Hepatocyte (in vitro differentiated cells): ENCODE results near the gene FOXO6. TPM values are rescaled to one million over a fixed set of nuclear protein-coding genes. Genes with fewer than 3 reads are reported as not detected.

Experiments used
- DNase-seq: peaks from one replicate; pipeline ENCODE4 v3.0.0-alpha.2; 2016; ENCODE audit warnings: low spot score
- H2AFZ ChIP-seq: fragments of 200-600 bp; sonication (generic); 2 replicates; pipeline ENCODE4 v1.6.0; 2016; ENCODE audit warnings: antibody characterized with exemption, mild to moderate bottlenecking
- H3K27ac ChIP-seq: fragments of 200-600 bp; sonication (generic); 2 replicates; pipeline ENCODE4 v1.5.1; 2016; ENCODE audit warnings: mild to moderate bottlenecking
- H3K27me3 ChIP-seq: fragments of 200-600 bp; sonication (generic); 2 replicates; pipeline ENCODE4 v1.6.1; 2016
- H3K36me3 ChIP-seq: fragments of 200-600 bp; sonication (generic); replicated peaks from 2 replicates; pipeline ENCODE4 v1.5.1; 2016; ENCODE audit warnings: low read depth; ENCODE audit not compliant: insufficient read depth
- H3K4me1 ChIP-seq: fragments of 200-600 bp; sonication (generic); 2 replicates; pipeline ENCODE4 v1.5.1; 2016; ENCODE audit warnings: mild to moderate bottlenecking, moderate library complexity; ENCODE audit not compliant: insufficient read depth
- H3K4me2 ChIP-seq: fragments of 200-600 bp; sonication (generic); 2 replicates; pipeline ENCODE4 v1.6.0; 2016
- H3K4me3 ChIP-seq: fragments of 200-600 bp; sonication (generic); 2 replicates; pipeline ENCODE4 v1.5.1; 2016; ENCODE audit warnings: mild to moderate bottlenecking
- H3K79me2 ChIP-seq: fragments of 200-600 bp; sonication (generic); 2 replicates; pipeline ENCODE4 v1.6.0; 2017; ENCODE audit warnings: mild to moderate bottlenecking
- H3K9me2 ChIP-seq: fragments of 200-600 bp; sonication (generic); replicated peaks from 2 replicates; pipeline ENCODE4 v1.6.0; 2017; ENCODE audit warnings: mild to moderate bottlenecking; ENCODE audit not compliant: insufficient read depth
- H3K9me3 ChIP-seq: fragments of 200-600 bp; sonication (generic); 2 replicates; pipeline ENCODE4 v1.5.1; 2016; ENCODE audit warnings: low read depth, mild to moderate bottlenecking
- H4K20me1 ChIP-seq: fragments of 200-600 bp; sonication (generic); 2 replicates; pipeline ENCODE4 v1.6.0; 2016; ENCODE audit warnings: mild to moderate bottlenecking; ENCODE audit not compliant: insufficient read depth, poor library complexity, severe bottlenecking
- CTCF ChIP-seq: fragments of 200-600 bp; sonication (generic); IDR thresholded peaks from 2 replicates; pipeline ENCODE4 v1.5.1; 2016; ENCODE audit warnings: antibody characterized with exemption, mild to moderate bottlenecking; ENCODE audit not compliant: poor library complexity
- EZH2 ChIP-seq: fragments of 200-600 bp; sonication (generic); IDR thresholded peaks from 2 replicates; pipeline ENCODE4 v1.6.1; 2016; ENCODE audit warnings: antibody characterized with exemption, mild to moderate bottlenecking, borderline replicate concordance
- EZH2phosphoT487 ChIP-seq: fragments of 200-600 bp; sonication (generic); IDR thresholded peaks from one replicate; pipeline ENCODE4 v1.6.1; 2018; ENCODE audit warnings: antibody characterized with exemption, mild to moderate bottlenecking, low read depth, moderate library complexity; ENCODE audit not compliant: unreplicated experiment, severe bottlenecking
- WGBS: methylation state at CpG from one replicate; pipeline ENCODE4 v1.1.6; 2016; ENCODE audit warnings: low lambda C conversion rate; ENCODE audit errors: missing lambda C conversion rate; 5-methylcytosine and 5-hydroxymethylcytosine counted together
- polyA plus RNA-seq: library from polyadenylated mRNA; unstranded; fragments of >200 nt; fragmentation: Nextera tagmentation; extraction: Ambion mirVana; gene quantifications from 2 replicates; pipeline ENCODE4 v1.2.1, GENCODE V29; 2016
- total RNA-seq: library from RNA; depleted of rRNA; stranded (reverse); fragments of >200 nt; gene quantifications from 2 replicates; pipeline ENCODE4 v1.2.3, GENCODE V29; 2014

FOXO6 gene
- total and polyA plus RNA-seq, 2 experiments from 2014 or later: 0.80 to 5.0 TPM

GRCh38 chr1:41423511-41424191 is 62.4 kb downstream of the FOXO6 start:
- no peak for DNase-seq
- no peak overlapping the region for H3K4me3 ChIP-seq
- no peak for TF ChIP-seq EZH2phosphoT487
- TF ChIP-seq CTCF: peak; percentile 22
- no peak overlapping the region for H3K4me2 ChIP-seq
- no peaks in the 10 kb centered on the region for H3K4me1 ChIP-seq
- H3K9me2 ChIP-seq: no peaks in the 10 kb centered on the region
- H3K79me2 ChIP-seq: no peaks in the 10 kb centered on the region
- no peaks in the 10 kb centered on the region for H3K27me3 ChIP-seq
- H2AFZ ChIP-seq: no peak overlapping the region
- H3K9me3 ChIP-seq: no peaks in the 10 kb centered on the region
- no peak overlapping the region for H3K27ac ChIP-seq
- no peaks in the 10 kb centered on the region for H4K20me1 ChIP-seq
- WGBS: 75% methylated on average over 37 of the region's 38 CpGs
- H3K36me3 ChIP-seq: no peaks in the 10 kb centered on the region

GRCh38 chr1:41424581-41425118 is 63.4 kb downstream of the FOXO6 start:
- 95% methylated on average over 4 of the region's 4 CpGs for WGBS
- H3K27me3 ChIP-seq: peaks cover 2% of the 10 kb centered on the region
- H3K9me3 ChIP-seq: no peaks in the 10 kb centered on the region
- H3K27ac ChIP-seq: no peak overlapping the region
- H4K20me1 ChIP-seq: no peaks in the 10 kb centered on the region
- H3K4me1 ChIP-seq: no peaks in the 10 kb centered on the region
- no peak for DNase-seq
- H3K36me3 ChIP-seq: no peaks in the 10 kb centered on the region
- H3K4me2 ChIP-seq: no peak overlapping the region
- no peak overlapping the region for H2AFZ ChIP-seq
- no peak overlapping the region for H3K4me3 ChIP-seq
- TF ChIP-seq CTCF (no peak), EZH2phosphoT487 (no peak), EZH2 (no peak)
- no peaks in the 10 kb centered on the region for H3K9me2 ChIP-seq
- no peaks in the 10 kb centered on the region for H3K79me2 ChIP-seq

- Histone ChIP-seq H3K27ac (no peak overlapping the region), H3K4me2 (no peak overlapping the region), H3K9me2 (no peaks in the 10 kb centered on the region), H3K36me3 (no peaks in the 10 kb centered on the region), H3K79me2 (no peaks in the 10 kb centered on the region), H3K27me3 (peaks cover 2% of the 10 kb centered on the region), H3K4me3 (no peak overlapping the region), H3K4me1 (no peaks in the 10 kb centered on the region), H3K9me3 (no peaks in the 10 kb centered on the region), H4K20me1 (no peaks in the 10 kb centered on the region), H2AFZ (no peak overlapping the region)
- TF ChIP-seq CTCF (no peak), EZH2phosphoT487 (no peak), EZH2 (no peak)
- DNase-seq: no peak
- 97% methylated on average over 2 of the region's 2 CpGs for WGBS
Observed at GRCh38 chr1:41425369-41425768, 64.1 kb downstream of the FOXO6 start.
